ENCODE results near the gene DCANP1. TPM values are rescaled to one million over a fixed set of nuclear protein-coding genes. Genes with fewer than 3 reads are reported as not detected.
A peak's percentile ranks its signal among the peaks of the same experiment; 100 is the strongest.

DCANP1 gene
- total RNA-seq, 1 donor from 2014 or later = not detected

GRCh38 chr5:135478938-135479337, 31.8 kb upstream of the DCANP1 start:
- no peak for DNase-seq

- DNase-seq = no peak
Observed at GRCh38 chr5:135477613-135478066, 30.5 kb upstream of the DCANP1 start.

- DNase-seq = no peak
Observed at GRCh38 chr5:135476615-135477581, 29.8 kb upstream of the DCANP1 start.

- no peak for DNase-seq
Observed at GRCh38 chr5:135473956-135474670, 27.0 kb upstream of the DCANP1 start.

GRCh38 chr5:135472141-135472540, 25.0 kb upstream of the DCANP1 start:
- no peak for DNase-seq

- no peak for DNase-seq
Observed at GRCh38 chr5:135471726-135472125, 24.6 kb upstream of the DCANP1 start.

GRCh38 chr5:135469911-135470310, 22.8 kb upstream of the DCANP1 start:
- no peak for DNase-seq

- DNase-seq = no peak
Observed at GRCh38 chr5:135468541-135468940, 21.4 kb upstream of the DCANP1 start.

GRCh38 chr5:135467871-135468485, 20.8 kb upstream of the DCANP1 start:
- no peak for DNase-seq

- DNase-seq = no peak
Observed at GRCh38 chr5:135467051-135467625, 20.0 kb upstream of the DCANP1 start.

- DNase-seq = peak; percentile 67
Observed at GRCh38 chr5:135466178-135467050, 19.3 kb upstream of the DCANP1 start.

- DNase-seq = no peak
Observed at GRCh38 chr5:135465391-135466122, 18.4 kb upstream of the DCANP1 start.

GRCh38 chr5:135462304-135462703, 15.2 kb upstream of the DCANP1 start:
- no peak for DNase-seq

- no peak for DNase-seq
Observed at GRCh38 chr5:135461481-135462151, 14.5 kb upstream of the DCANP1 start.

GRCh38 chr5:135460246-135461033, 13.3 kb upstream of the DCANP1 start:
- DNase-seq = no peak

- no peak for DNase-seq
Observed at GRCh38 chr5:135458921-135459331, 11.8 kb upstream of the DCANP1 start.

GRCh38 chr5:135458356-135458755, 11.2 kb upstream of the DCANP1 start:
- no peak for DNase-seq

GRCh38 chr5:135457424-135458071, 10.4 kb upstream of the DCANP1 start:
- DNase-seq = no peak

All from skin of body (tissue), 2 donors.